ENCODE measurements around the gene ADAM12.
"Not testable (repeated sequence)": the region's sequence is repeated elsewhere in the genome, so short reads cannot be mapped to it uniquely, and the experiment has no call there.

ADAM12 gene

DNA sequence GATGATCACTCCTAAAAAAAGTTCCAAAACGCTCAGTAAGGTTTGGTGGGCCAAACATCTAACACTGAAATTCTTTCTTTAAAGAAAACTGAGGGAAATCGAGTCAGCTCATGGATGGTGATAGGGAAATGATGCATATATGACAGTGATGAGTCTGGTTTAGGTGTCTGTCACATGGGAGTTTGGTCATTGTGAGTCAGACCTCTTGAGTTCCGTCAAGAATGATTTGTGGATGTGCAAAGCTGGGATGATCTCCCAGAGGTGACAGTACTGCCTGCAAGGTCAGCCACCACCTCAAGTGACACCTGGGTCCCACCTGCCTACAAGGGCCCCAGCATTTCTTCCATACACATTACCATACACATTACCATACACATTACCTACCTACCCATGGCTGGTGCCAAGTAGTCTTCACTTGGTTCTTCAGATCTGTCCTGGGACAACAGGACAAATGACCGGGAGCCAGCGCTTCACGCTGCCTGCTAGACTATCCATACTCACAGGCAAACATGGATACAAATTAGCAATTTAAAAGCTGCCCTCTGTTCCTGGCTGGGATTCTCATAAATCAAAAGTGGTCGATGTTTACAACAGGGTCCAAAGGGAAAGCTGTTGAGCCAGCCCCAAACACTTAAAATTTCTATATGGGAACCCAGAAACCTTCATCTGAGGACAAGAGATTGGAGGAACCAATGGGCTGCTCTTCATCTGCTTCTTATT is 128.4 kb downstream of the ADAM12 start:
- no peak for DNase-seq

- no peak for DNase-seq
These were observed 131.4 kb downstream of the ADAM12 start for GRCh38 chr10:126256864-126257263.

DNA sequence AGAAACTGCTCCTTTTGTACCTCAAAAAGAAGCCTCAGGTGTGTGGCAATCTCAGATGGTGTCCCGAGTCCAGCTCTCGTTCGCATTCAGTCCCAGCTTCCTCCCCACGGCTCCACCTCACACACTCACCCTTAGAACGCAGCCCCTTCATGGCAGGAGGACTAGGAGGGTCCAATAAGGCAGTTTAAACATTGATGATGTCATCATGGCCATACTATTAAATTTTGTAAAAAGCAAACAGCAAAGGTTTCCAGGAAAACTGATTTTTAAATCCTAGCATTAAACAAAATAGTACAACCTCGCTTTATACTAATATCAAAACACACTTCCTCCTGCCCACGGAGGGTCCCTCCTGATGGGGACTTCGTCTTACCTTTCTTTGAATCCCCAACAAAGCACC is 133.0 kb downstream of the ADAM12 start:
- no peak for DNase-seq

DNA sequence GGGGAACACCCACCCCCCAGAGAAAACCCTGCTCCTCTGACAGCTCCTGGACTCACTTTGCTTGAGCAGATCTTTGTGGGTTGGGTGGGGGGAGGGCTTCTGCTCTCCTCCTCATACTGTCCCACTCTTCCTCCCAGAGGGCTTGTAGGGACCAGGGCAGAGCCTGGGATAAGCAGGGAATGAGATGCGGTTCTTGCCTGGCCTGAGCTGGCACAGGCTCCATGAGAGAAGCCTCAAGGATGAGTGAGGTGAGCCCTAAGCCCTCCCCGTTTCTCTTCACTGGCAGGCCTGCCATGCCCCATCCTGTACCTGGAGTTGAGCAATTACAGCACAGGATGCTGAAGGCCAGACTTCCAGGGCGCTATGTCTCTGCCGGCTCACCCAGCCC is 134.7 kb downstream of the ADAM12 start:
- no peak for DNase-seq

- no peak for DNase-seq
These were observed 135.2 kb downstream of the ADAM12 start for GRCh38 chr10:126252884-126253610.

- no peak for DNase-seq
These were observed 136.4 kb downstream of the ADAM12 start for GRCh38 chr10:126251778-126252407.

DNA sequence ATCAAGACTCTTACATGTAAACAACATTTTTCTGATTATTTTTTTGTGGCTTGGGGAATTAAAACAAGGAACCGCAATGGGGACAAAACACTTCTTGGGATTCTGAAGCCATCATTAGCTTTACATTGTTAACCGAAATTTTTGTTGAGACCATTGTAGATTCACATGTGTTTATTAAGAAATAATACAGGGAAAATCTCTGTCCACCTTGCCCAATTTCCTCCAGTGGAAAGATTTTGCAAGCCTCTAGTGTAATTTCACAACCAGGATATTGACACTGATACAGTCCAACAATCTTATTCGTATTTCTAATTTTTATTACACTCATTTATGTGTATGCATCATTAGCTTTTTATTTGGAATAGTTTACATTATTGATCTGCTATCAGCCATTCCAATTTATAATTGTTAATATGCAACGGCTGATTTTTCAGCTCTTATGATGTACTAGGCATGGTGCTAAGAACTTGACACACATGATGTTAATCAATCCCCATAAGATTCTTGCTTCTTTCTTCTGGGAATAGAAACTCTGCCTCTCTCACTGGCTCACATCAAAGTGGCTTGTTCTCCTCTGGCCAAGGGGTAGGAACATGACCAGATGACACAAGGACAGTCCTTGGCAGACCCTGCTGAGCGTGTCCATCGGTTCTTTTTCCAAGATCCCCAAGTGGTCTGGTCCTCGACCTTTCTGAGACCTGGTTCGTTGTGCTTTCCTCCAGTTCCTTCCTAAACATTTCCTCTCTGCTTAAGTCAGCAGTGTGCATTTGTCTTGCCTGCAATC is 137.6 kb downstream of the ADAM12 start:
- DNase-seq, result no peak

DNA sequence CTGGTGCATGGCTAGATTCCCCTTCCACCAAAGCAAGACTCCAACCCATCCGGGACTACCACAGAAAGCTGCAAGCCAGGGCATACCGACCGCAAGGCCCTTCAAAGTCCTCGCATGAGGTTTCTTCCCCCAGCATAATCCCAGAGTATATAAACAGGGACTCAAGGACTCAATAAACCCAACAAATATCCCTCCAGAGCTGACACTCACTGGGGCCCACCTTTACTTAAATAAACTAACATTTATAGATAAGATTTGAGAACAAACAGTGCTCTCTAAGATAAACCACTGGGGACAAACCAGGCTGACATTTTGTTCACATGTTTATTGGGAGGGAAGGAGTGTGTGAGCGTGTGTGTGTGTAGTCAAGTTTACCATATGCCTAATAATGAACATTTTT is 138.2 kb downstream of the ADAM12 start:
- no peak for DNase-seq

DNA sequence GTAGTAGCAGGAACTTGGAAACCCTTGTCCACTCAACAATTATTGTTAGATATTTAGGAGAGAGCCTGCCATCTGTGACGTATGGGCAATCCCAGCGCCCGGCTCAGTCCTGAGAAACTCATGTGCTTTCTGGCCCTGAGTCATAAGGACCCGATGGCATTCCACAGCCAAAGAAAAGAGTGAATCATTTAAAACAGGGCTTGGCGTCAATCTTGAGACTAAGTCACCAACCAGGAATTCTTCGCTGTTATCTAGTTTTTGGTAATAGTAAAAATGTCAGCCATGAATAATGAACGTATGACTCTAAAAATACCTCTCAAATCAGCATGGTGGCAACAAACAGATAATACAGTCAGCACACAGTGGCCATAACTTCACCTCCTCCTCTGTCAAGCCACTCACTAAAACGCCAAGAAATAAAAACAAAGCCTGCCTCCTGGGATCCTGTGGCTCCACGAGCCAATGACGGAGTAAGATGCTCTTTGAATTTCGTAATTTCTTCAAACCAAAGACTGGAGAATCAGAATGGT is 140.8 kb downstream of the ADAM12 start:
- no peak for DNase-seq

- not testable (repeated sequence) for DNase-seq
These were observed 141.9 kb downstream of the ADAM12 start for GRCh38 chr10:126246396-126246795.

DNA sequence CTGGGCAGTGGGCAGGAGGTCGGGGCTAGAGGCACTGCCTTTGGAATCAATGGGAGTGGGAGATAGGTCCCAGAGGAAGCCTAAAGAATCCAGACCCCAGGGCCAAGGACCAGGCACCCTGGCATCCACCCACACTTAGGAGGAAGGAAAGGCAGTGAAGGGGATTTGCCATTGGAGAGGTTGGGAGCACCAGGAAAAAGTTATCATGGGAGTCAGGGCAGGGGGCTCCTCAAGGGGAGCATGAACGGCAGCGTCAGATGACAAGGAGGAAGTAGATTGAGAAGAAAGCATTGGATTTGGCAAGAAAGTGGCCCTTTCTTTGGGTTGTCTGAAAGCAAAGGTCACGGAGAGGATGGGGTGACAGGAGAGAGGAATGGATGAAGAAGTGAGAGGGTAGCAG is 142.8 kb downstream of the ADAM12 start:
- no peak for DNase-seq

GRCh38 chr10:126243971-126244370 is 144.3 kb downstream of the ADAM12 start:
- DNase-seq, result no peak

DNA sequence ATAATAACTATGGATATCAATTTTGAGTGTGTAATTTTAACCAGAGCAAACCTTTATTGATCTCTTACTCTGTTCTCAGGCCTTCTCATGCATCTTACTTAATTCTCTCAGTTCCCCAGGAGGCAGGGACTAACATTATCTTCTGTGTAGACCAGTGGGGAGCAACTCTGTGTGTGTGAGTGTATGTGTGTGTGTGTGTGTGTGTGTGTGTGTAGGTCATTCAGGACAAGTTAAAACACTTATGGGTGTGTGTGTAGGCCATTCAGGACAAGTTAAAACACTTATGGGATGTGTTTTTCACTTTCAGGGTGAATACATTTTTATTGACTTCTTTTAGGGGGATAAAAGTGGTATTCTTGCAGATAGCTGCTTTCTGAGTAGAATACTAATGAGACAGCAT is 145.0 kb downstream of the ADAM12 start:
- DNase-seq, result no peak

DNA sequence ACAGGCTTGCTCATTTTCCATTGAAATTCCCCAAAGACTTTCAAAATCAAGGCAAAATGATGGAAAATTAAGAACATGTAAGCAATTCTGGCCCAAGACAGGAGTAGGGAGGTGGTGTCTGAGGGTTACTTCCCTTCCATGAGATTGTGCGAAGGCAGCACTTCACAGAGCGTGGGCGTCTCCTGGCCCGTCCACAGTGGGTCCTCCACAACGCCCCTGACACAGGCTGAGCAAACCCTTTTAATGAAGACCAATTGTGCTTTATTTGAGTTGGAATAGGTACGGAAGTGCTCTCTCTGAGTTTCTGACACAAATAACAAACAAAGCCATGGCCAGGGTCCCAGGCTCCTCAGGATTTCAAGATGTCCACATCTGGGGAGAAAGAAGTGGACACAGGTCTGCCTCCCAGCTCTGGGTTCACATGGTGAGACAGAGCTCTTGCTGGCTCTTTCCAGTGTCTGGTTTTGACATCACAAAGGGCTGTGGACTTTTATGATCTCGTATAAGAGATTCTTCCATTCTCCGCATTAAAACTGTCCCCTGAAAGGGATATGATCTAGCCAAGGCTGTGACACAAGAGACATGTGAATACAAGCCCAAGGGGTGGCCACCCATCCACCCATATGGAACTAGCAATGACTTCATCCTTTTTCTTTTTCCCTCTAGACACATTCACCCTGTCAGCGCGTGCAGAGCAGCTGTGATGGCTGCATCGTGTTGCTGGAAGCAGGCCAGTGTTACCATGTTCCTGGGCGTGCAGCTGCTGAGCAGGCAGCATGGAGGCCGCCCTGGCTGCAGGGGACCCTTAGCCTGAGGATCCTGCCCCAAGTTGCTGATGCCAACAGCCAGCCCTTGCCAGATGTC is 145.6 kb downstream of the ADAM12 start:
- DNase-seq, result no peak

DNA sequence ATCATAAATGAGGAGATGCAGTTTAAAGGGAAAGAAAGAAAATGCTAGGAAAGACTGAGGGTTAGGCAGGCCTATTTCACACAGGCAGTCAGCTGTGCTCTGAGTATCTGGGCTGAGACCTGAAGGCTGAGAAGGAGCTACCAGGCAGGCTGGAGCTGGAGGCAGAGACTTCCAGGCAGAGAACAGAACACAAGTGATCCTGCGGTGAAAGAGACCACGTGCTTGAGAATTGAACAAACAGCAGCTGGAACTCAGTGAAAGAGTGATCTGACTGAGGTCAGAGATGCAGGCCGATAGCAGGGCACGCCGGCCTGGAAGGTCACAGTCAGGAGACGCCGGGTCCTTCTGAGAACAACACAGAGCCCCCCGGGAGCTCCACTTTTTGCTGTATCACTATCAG is 147.8 kb downstream of the ADAM12 start:
- no peak for DNase-seq

- DNase-seq, result no peak
These were observed 148.4 kb downstream of the ADAM12 start for GRCh38 chr10:126239844-126240243.

GRCh38 chr10:126235979-126236851 is 152.1 kb downstream of the ADAM12 start:
- no peak for DNase-seq

DNA sequence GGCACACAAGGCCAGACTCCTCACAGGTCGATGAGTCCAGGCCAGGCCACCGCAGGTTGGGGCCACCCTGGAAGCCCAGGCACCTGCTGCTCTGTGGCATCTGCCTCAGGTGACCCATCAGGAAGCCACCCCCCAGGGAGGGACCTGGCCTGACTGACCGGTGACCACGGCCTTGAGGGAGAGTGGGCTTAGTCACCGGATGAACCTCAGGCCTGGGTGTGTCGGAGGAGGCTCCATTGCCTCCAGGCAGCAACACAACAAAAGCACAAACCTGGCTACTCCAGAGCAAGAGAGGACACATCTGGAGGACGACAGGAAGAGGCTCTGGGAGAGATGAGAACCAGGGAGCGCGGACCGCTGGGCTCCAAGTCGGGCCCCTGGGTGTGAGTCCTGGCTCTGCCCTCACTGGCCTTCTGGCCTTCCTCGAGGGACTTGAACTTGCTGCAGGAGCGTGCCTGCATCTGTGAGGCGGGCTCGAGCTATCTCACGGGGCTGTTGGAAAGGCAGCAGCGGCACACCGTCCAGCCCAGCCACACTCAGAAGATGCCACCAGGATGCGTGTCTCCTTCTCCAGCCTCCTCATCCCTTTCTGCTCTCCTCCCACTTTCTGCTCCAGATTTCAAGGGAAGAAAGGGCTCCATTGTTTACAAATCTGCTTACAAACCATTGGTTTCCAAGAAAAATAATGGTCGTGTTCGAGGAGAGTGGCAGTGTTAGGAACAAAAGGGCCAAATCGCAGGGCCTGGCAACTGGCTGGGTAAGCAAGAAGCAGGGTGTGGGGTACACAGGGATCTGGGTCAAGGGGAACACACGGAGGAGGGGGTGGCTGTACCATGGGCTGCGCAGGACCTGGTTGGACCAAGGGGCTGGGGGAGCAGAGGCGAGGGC is 152.9 kb downstream of the ADAM12 start:
- no peak for DNase-seq

- DNase-seq, result no peak
These were observed 153.6 kb downstream of the ADAM12 start for GRCh38 chr10:126234630-126235029.

All from KG1 (cell line).